IMR-90 (cell line): ENCODE measurements around the gene MPI. TPM values are rescaled to one million over a fixed set of nuclear protein-coding genes. Genes with fewer than 3 reads are reported as not detected.

Experiments used
- ATAC-seq: fragments of 200-7000 bp; cut with Tn5 transposase; 2 replicates; pipeline ENCODE4 v1.9.1; 2020; ENCODE audit warnings: low read depth, mild to moderate bottlenecking, moderate library complexity
- Bru-seq: library from RNA; stranded (reverse); fragments of 400-500 nt; gene quantifications from one replicate; lab custom pipeline; 2021; lab: Mats Ljungman, UMichigan
- BruChase-seq, 2 experiments: library from RNA; stranded (reverse); fragments of 400-500 nt; gene quantifications; one replicate each; lab custom pipeline; 2021; lab: Mats Ljungman, UMichigan
- BruUV-seq: library from RNA; stranded (reverse); fragments of 400-500 nt; replicated peaks from 2 replicates; lab custom pipeline; 2021; lab: Mats Ljungman, UMichigan
- CTCF ChIA-PET: fragments of 300-600 bp; formaldehyde crosslinking; extraction: SDS; loops from one replicate; lab custom pipeline; 2021; ENCODE audit warnings: antibody characterized with exemption; lab: Yijun Ruan, JAX
- POLR2A ChIA-PET: fragments of 300-600 bp; sonication (Branson Sonifier 250); formaldehyde crosslinking; loops from one replicate; lab custom pipeline; 2022; ENCODE audit warnings: antibody characterized with exemption; ENCODE audit not compliant: unreplicated experiment; lab: Charles Lee
- DNase-seq: peaks from one replicate; pipeline ENCODE4 v3.0.0; 2013
- H2AFZ ChIP-seq: replicated peaks from 2 replicates; pipeline ENCODE3; 2013; ENCODE audit warnings: low read length, mild to moderate bottlenecking; ENCODE audit not compliant: poor library complexity
- H2AK5ac ChIP-seq: 2 replicates; pipeline ENCODE4 v1.6.1; 2013; ENCODE audit warnings: low read depth, low read length, inconsistent platforms
- H2AK9ac ChIP-seq: replicated peaks from 2 replicates; pipeline ENCODE3; 2013; ENCODE audit warnings: mild to moderate bottlenecking, low read depth, low read length, moderate library complexity; ENCODE audit not compliant: poor library complexity
- H2BK120ac ChIP-seq: 2 replicates; pipeline ENCODE4 v1.6.1; 2013; ENCODE audit warnings: low read depth, low read length, inconsistent platforms
- H2BK15ac ChIP-seq: 3 replicates; pipeline ENCODE4 v1.6.1; 2013; ENCODE audit warnings: low read depth, low read length, inconsistent platforms
- H2BK20ac ChIP-seq: 2 replicates; pipeline ENCODE4 v1.6.1; 2013; ENCODE audit warnings: low read depth, mild to moderate bottlenecking, inconsistent platforms, low read length, moderate library complexity
- H2BK5ac ChIP-seq: 2 replicates; pipeline ENCODE4 v1.6.1; 2013; ENCODE audit warnings: mild to moderate bottlenecking, low read depth, low read length, inconsistent platforms; ENCODE audit not compliant: poor library complexity, severe bottlenecking
- H3K14ac ChIP-seq: replicated peaks from 2 replicates; pipeline ENCODE4 v1.6.1; 2013; ENCODE audit warnings: low read depth, low read length, inconsistent platforms
- H3K18ac ChIP-seq: 2 replicates; pipeline ENCODE4 v1.6.1; 2013; ENCODE audit warnings: low read depth, low read length, control low read depth
- H3K23ac ChIP-seq: 2 replicates; pipeline ENCODE4 v1.6.1; 2013; ENCODE audit warnings: low read depth, low read length, inconsistent platforms
- H3K27ac ChIP-seq: 2 replicates; pipeline ENCODE4 v1.5.1; 2013; ENCODE audit warnings: mild to moderate bottlenecking, control low read depth, low read length; ENCODE audit not compliant: insufficient read depth
- H3K27me3 ChIP-seq: 2 replicates; pipeline ENCODE4 v1.6.1; 2013; ENCODE audit warnings: low read length; ENCODE audit not compliant: control insufficient read depth, insufficient read depth
- H3K36me3 ChIP-seq: 2 replicates; pipeline ENCODE4 v1.6.1; 2013; ENCODE audit warnings: low read length, mixed read lengths; ENCODE audit not compliant: control insufficient read depth, insufficient read depth
- H3K4ac ChIP-seq: 2 replicates; pipeline ENCODE4 v1.6.1; 2013; ENCODE audit warnings: low read depth, low read length, inconsistent platforms
- H3K4me1 ChIP-seq: 2 replicates; pipeline ENCODE4 v1.6.1; 2013; ENCODE audit warnings: low read length, mixed read lengths; ENCODE audit not compliant: control insufficient read depth, insufficient read depth
- H3K4me2 ChIP-seq: 2 replicates; pipeline ENCODE4 v1.6.1; 2013; ENCODE audit warnings: low read depth, mild to moderate bottlenecking, control low read depth, low read length, moderate library complexity
- H3K4me3 ChIP-seq: 2 replicates; pipeline ENCODE4 v1.5.1; 2013; ENCODE audit warnings: low read depth, mild to moderate bottlenecking, control low read depth, low read length, moderate library complexity; ENCODE audit not compliant: insufficient read depth
- H3K56ac ChIP-seq: 2 replicates; pipeline ENCODE4 v1.6.1; 2013; ENCODE audit warnings: low read length, inconsistent platforms; ENCODE audit not compliant: insufficient read depth; ENCODE audit errors: extremely low read depth
- H3K79me1 ChIP-seq, 2 experiments: 2 replicates each; pipeline ENCODE4 v1.6.1; 2013; ENCODE audit warnings: low read length in 2 of 2, inconsistent platforms in 1 of 2, low read depth in 1 of 2
- H3K9ac ChIP-seq: 2 replicates; pipeline ENCODE4 v1.6.1; 2013; ENCODE audit warnings: low read depth, low read length, control low read depth
- H3K9me1 ChIP-seq: 2 replicates; pipeline ENCODE4 v1.6.1; 2013; ENCODE audit warnings: low read length, inconsistent platforms; ENCODE audit not compliant: insufficient read depth
- H3K9me3 ChIP-seq: 2 replicates; pipeline ENCODE4 v1.6.1; 2013; ENCODE audit warnings: low read length; ENCODE audit not compliant: control insufficient read depth, insufficient read depth
- H4K20me1 ChIP-seq: 2 replicates; pipeline ENCODE4 v1.6.1; 2013; ENCODE audit warnings: low read length, inconsistent platforms; ENCODE audit not compliant: insufficient read depth
- H4K5ac ChIP-seq: 2 replicates; pipeline ENCODE4 v1.6.1; 2013; ENCODE audit warnings: mild to moderate bottlenecking, low read depth, low read length, control low read depth
- H4K8ac ChIP-seq, 2 experiments: 2 replicates each; pipeline ENCODE4 v1.6.1; 2013; ENCODE audit warnings: low read depth in 2 of 2, low read length in 2 of 2, control low read depth in 1 of 2, inconsistent platforms in 1 of 2
- H4K91ac ChIP-seq: 2 replicates; pipeline ENCODE4 v1.6.1; 2013; ENCODE audit warnings: low read depth, low read length, inconsistent platforms; ENCODE audit not compliant: insufficient read depth
- BHLHE40 ChIP-seq: fragments of 150-350 bp; IDR thresholded peaks from 2 replicates; pipeline ENCODE4 v1.6.1; 2016; ENCODE audit warnings: mild to moderate bottlenecking, low read depth, low read length
- CEBPB ChIP-seq: IDR thresholded peaks from 2 replicates; pipeline ENCODE4 v1.6.1; 2012; ENCODE audit warnings: low read depth, low read length, improper control_type of control experiment
- CHD1 ChIP-seq: IDR thresholded peaks from 2 replicates; pipeline ENCODE4 v1.6.1; 2012; ENCODE audit warnings: low read depth, low read length, improper control_type of control experiment
- CTCF ChIP-seq: conservative IDR thresholded peaks from 2 replicates; pipeline ENCODE4 v1.5.1; 2012; ENCODE audit warnings: mild to moderate bottlenecking, low read depth, low read length, improper control_type of control experiment
- ELK1 ChIP-seq: fragments of 150-350 bp; IDR thresholded peaks from 2 replicates; pipeline ENCODE4 v1.6.1; 2016; ENCODE audit warnings: low read depth, mild to moderate bottlenecking, low read length, moderate library complexity, borderline replicate concordance
- MAFK ChIP-seq: IDR thresholded peaks from 2 replicates; pipeline ENCODE4 v1.6.1; 2012; ENCODE audit warnings: low read depth, low read length, improper control_type of control experiment
- MAZ ChIP-seq: IDR thresholded peaks from 2 replicates; pipeline ENCODE4 v1.6.1; 2012; ENCODE audit warnings: low read depth, mild to moderate bottlenecking, low read length, improper control_type of control experiment, moderate library complexity, borderline replicate concordance
- MXI1 ChIP-seq: IDR thresholded peaks from 2 replicates; pipeline ENCODE4 v1.6.1; 2012; ENCODE audit warnings: low read depth, mild to moderate bottlenecking, low read length, moderate library complexity, borderline replicate concordance
- POLR2A ChIP-seq: IDR thresholded peaks from 2 replicates; pipeline ENCODE4 v1.6.1; 2012; ENCODE audit warnings: mild to moderate bottlenecking, low read depth, low read length
- RAD21 ChIP-seq: IDR thresholded peaks from 2 replicates; pipeline ENCODE4 v1.6.1; 2012; ENCODE audit warnings: low read length, improper control_type of control experiment
- RCOR1 ChIP-seq: IDR thresholded peaks from 2 replicates; pipeline ENCODE4 v1.6.1; 2012; ENCODE audit warnings: mild to moderate bottlenecking, low read length, improper control_type of control experiment; ENCODE audit not compliant: insufficient replicate concordance
- RFX5 ChIP-seq: IDR thresholded peaks from 2 replicates; pipeline ENCODE4 v1.8.0; 2012; ENCODE audit warnings: low read depth, mild to moderate bottlenecking, low read length, moderate library complexity
- WGBS, 2 experiments: methylation state at CpG; one replicate each; pipeline versions ENCODE4 v1.1.5 to v1.1.7; 2013; ENCODE audit warnings: missing lambda C conversion rate in 2 of 2; ENCODE audit not compliant: insufficient read length in 1 of 2; ENCODE audit errors: extremely low coverage in 2 of 2; 5-methylcytosine and 5-hydroxymethylcytosine counted together
- dilution Hi-C: fragments of 300-500 bp; cut with HindIII; formaldehyde crosslinking; loops from one replicate; pipeline ENCODE4 v1.14.3; 2018; ENCODE audit warnings: low sequenced_read_pairs; ENCODE audit not compliant: unreplicated experiment
- in situ Hi-C: fragments of 300-500 bp; cut with MboI; formaldehyde crosslinking; loops from 3 replicates; pipeline ENCODE4 v1.14.3; 2019; ENCODE audit warnings: low sequenced_read_pairs, inconsistent platforms, mixed read lengths
- intact Hi-C: fragments of 100-400 bp; cut with micrococcal nuclease; formaldehyde crosslinking; loops from 2 replicates; pipeline ENCODE4 v1.10.0; 2022
- long read RNA-seq: library from polyadenylated mRNA; unstranded; transcript quantifications from one replicate; pipeline ENCODE4 v2.0.0, GENCODE V29; 2021; ENCODE audit not compliant: unreplicated experiment
- polyA plus RNA-seq, 3 experiments: library from polyadenylated mRNA; depleted of rRNA; stranded (reverse); fragments of >200 nt; gene quantifications; 2 replicates each; pipeline ENCODE4 v1.2.3, GENCODE V29; 2012; ENCODE audit warnings: low replicate concordance in 1 of 3
- total RNA-seq: library from RNA; depleted of rRNA; stranded (reverse); fragments of >200 nt; gene quantifications from 2 replicates; pipeline ENCODE4 v1.2.3, GENCODE V29; 2012; rRNA removed

MPI gene
- total RNA-seq (61.4 and 91.8 TPM in 2 replicates), polyA plus RNA-seq (2012; rRNA removed) (80.1 and 81.1 TPM in 2 replicates), Bru-seq, nascent RNA (percentile 49 among the genes with signal in this experiment), BruChase-seq, experiment 1, labeled RNA remaining after a 6-hour chase (percentile 52 among the genes with signal in this experiment), BruChase-seq, experiment 2, labeled RNA remaining after a 2-hour chase (percentile 50 among the genes with signal in this experiment)
- 68.1 and 94.5 TPM in 2 replicates for polyA plus RNA-seq (2012; cell fraction: cytosol; rRNA removed)
- 73.5 and 116 TPM in 2 replicates for polyA plus RNA-seq (2012; cell fraction: nucleus; rRNA removed; ENCODE audit: low replicate concordance)
- long read RNA-seq, full-length matches to known transcripts = 14 of 16 reads
- long read RNA-seq, partial matches to known transcripts = 1 of 16 reads
- long read RNA-seq, other reads (novel, unspliced or antisense) = 1 of 16 reads

- Histone ChIP-seq H4K8ac (peak within 1 kb of the TSS; percentile 86 to 99), H4K20me1 (no peaks in the 10 kb centered on the region), H3K4ac (peak within 1 kb of the TSS; percentile 93), H2BK15ac (peak within 1 kb of the TSS; percentile 77; the same call in 2 of the 3 replicates), H3K36me3 (peaks cover 22% of the 10 kb centered on the region), H3K27ac (peak within 1 kb of the TSS; percentile 84), H2AK5ac (peak within 1 kb of the TSS; percentile 98), H3K27me3 (no peaks in the 10 kb centered on the region), H4K5ac (peak within 1 kb of the TSS; percentile 83), H3K14ac (peak within 1 kb of the TSS; percentile 97), H3K56ac (peak within 1 kb of the TSS; percentile 85), H3K9me1 (peaks cover 16% of the 10 kb centered on the region), H2BK20ac (peak within 1 kb of the TSS; percentile 64; the same call in 1 of the 2 replicates), H2AFZ (peak within 1 kb of the TSS; percentile 99), H3K23ac (peak within 1 kb of the TSS; percentile 94), H4K91ac (peak within 1 kb of the TSS; percentile 92), H2BK5ac (peak within 1 kb of the TSS; percentile 77), H3K9ac (peak within 1 kb of the TSS; percentile 95), H3K4me1 (peaks cover 9% of the 10 kb centered on the region), H3K9me3 (no peaks in the 10 kb centered on the region), H2AK9ac (peak within 1 kb of the TSS; percentile 98), H3K4me3 (peak within 1 kb of the TSS; percentile 73), H3K4me2 (peak within 1 kb of the TSS; percentile 98), H2BK120ac (peak within 1 kb of the TSS; percentile 85; the same call in 1 of the 2 replicates), H3K18ac (peak within 1 kb of the TSS; percentile 30; the same call in 1 of the 2 replicates), H3K79me1 (peaks cover 16 to 32% of the 10 kb centered on the region in 2 experiments; a peak in 3 of 4 replicates)
- TF ChIP-seq RCOR1 (no peak), MAZ (peak; percentile 85), BHLHE40 (peak; percentile 41; the same call in 1 of the 2 replicates), MXI1 (peak; percentile 89; the same call in 1 of the 2 replicates), RFX5 (no peak), CEBPB (no peak), RAD21 (no peak), CHD1 (no peak), POLR2A (peak; percentile 83), CTCF (no peak), MAFK (no peak), ELK1 (no peak)
- DNase-seq (peak; percentile 68), ATAC-seq (peak; percentile 99)
- ChIA-PET CTCF (interaction anchor here (1.9 kb wide), 1 partner anchor 12 kb away, joined by 7 read pairs; no protein-coding TSS in a partner anchor), POLR2A (no interaction called here)
- 10% methylated on average over 10 of the region's 47 CpGs; no CpG with 5 or more reads in 1 of the 2 experiments for WGBS, 2 experiments
- dilution Hi-C loops = no loop called here
- BruUV-seq = no TSS peak
- in situ Hi-C loops = no loop called here
- intact Hi-C loops = loop anchor here (1.0 to 5.0 kb wide), 2 partner anchors 13 to 48 kb away; partner anchors contain the start of gene ULK3
These were observed at the start of gene MPI for GRCh38 chr15:74889883-74890664. Gene MPI, plus strand, starts transcription at chr15:74890042. Its CDS starts 32 bp downstream, at chr15:74890074.
